MCF 10A (cell line): ENCODE data around the gene PHLDB3. TPM values are rescaled to one million over a fixed set of nuclear protein-coding genes. Genes with fewer than 3 reads are reported as not detected.
A peak's percentile ranks its signal among the peaks of the same experiment; 100 is the strongest.

Experiments
- BruUV-seq: library from RNA; stranded (reverse); fragments of 400-500 nt; replicated peaks from 2 replicates; lab custom pipeline; 2021; lab: Mats Ljungman, UMichigan
- CTCF ChIA-PET: fragments of 300-600 bp; sonication (Branson Sonifier 250); formaldehyde crosslinking; extraction: SDS; loops from one replicate; lab custom pipeline; 2021; ENCODE audit warnings: antibody characterized with exemption, inconsistent platforms; lab: Yijun Ruan, JAX
- POLR2A ChIA-PET: fragments of 300-600, 350-650 bp; sonication (Branson Sonifier 250); formaldehyde crosslinking; extraction: SDS; loops from one replicate; lab custom pipeline; 2020; ENCODE audit warnings: antibody characterized with exemption, inconsistent platforms; lab: Yijun Ruan, JAX
- DNase-seq: peaks from one replicate; pipeline ENCODE4 v3.0.0-alpha.2; 2018; ENCODE audit not compliant: unreplicated experiment
- H3K27ac Mint-ChIP-seq: one replicate; pipeline ENCODE4 v1.8.0; 2022; ENCODE audit warnings: mild to moderate bottlenecking, low read depth, mixed read lengths; ENCODE audit not compliant: unreplicated experiment
- H3K27me3 Mint-ChIP-seq: one replicate; pipeline ENCODE4 v1.8.0; 2022; ENCODE audit warnings: mixed read lengths; ENCODE audit not compliant: insufficient read depth, unreplicated experiment
- H3K36me3 Mint-ChIP-seq: one replicate; pipeline ENCODE4 v1.8.0; 2022; ENCODE audit warnings: mild to moderate bottlenecking, moderate library complexity, mixed read lengths; ENCODE audit not compliant: insufficient read depth, unreplicated experiment
- H3K4me1 Mint-ChIP-seq: one replicate; pipeline ENCODE4 v1.8.0; 2022; ENCODE audit warnings: mixed read lengths; ENCODE audit not compliant: insufficient read depth, unreplicated experiment
- H3K4me3 Mint-ChIP-seq: one replicate; pipeline ENCODE4 v1.8.0; 2022; ENCODE audit warnings: mild to moderate bottlenecking, moderate library complexity, mixed read lengths; ENCODE audit not compliant: unreplicated experiment
- H3K9me3 Mint-ChIP-seq: one replicate; pipeline ENCODE4 v1.8.0; 2022; ENCODE audit warnings: mixed read lengths; ENCODE audit not compliant: unreplicated experiment
- CTCF ChIP-seq: fragments of 200-600 bp; IDR thresholded peaks from one replicate; pipeline ENCODE4 v1.8.0; 2022; ENCODE audit warnings: antibody characterized with exemption, mild to moderate bottlenecking; ENCODE audit not compliant: unreplicated experiment
- intact Hi-C: fragments of 100-400 bp; cut with micrococcal nuclease; formaldehyde crosslinking; loops from 2 replicates; pipeline ENCODE4 v1.14.1; 2022
- total RNA-seq: library from RNA; stranded (reverse); gene quantifications from 2 replicates; pipeline ENCODE4 v1.2.3, GENCODE V29; 2022

PHLDB3 gene
- total RNA-seq, 1 experiment from 2014 or later = 11.8 TPM

- no peak overlapping the region for H3K27ac Mint-ChIP-seq
- peaks cover 17% of the 10 kb centered on the region for H3K4me1 Mint-ChIP-seq
These were observed 75.2 kb downstream of the PHLDB3 start for GRCh38 chr19:43429395-43429794.

GRCh38 chr19:43425567-43426392 is 78.8 kb downstream of the PHLDB3 start:
- H3K4me3 Mint-ChIP-seq = no peak overlapping the region
- no peaks in the 10 kb centered on the region for H3K36me3 Mint-ChIP-seq
- H3K9me3 Mint-ChIP-seq = no peaks in the 10 kb centered on the region
- ChIA-PET CTCF (interaction anchor here (0.6 to 2.7 kb wide), 32 partner anchors 9 to 1010 kb away, joined by 3 to 19 read pairs (median 4); no protein-coding TSS in a partner anchor), POLR2A (interaction anchor here (1.2 kb wide), 2 partner anchors 17 to 31 kb away, joined by 3 read pairs; no protein-coding TSS in a partner anchor)
- peak; percentile 40 for TF ChIP-seq CTCF
- H3K4me1 Mint-ChIP-seq = peaks cover 17% of the 10 kb centered on the region
- BruUV-seq = no TSS peak
- DNase-seq = peak; percentile 56
- peak overlapping the region; percentile 50 for H3K27ac Mint-ChIP-seq
- intact Hi-C loops = loop anchor here (5.0 to 10.0 kb wide), 3 partner anchors 153 to 321 kb away; no protein-coding TSS in a partner anchor
- H3K27me3 Mint-ChIP-seq = no peaks in the 10 kb centered on the region

More at GRCh38 chr19:43429395-43429794, 75.2 kb downstream of the PHLDB3 start:
- H3K36me3 Mint-ChIP-seq = no peaks in the 10 kb centered on the region
- no peak for TF ChIP-seq CTCF
- ChIA-PET CTCF (interaction anchor here (0.7 to 2.2 kb wide), 2 partner anchors 90 to 223 kb away, joined by 3 to 6 read pairs; no protein-coding TSS in a partner anchor), POLR2A (no interaction called here)
- no TSS peak for BruUV-seq
- no peak overlapping the region for H3K4me3 Mint-ChIP-seq
- H3K9me3 Mint-ChIP-seq = no peaks in the 10 kb centered on the region
- intact Hi-C loops = loop anchor here (5.0 to 10.0 kb wide), 3 partner anchors 157 to 325 kb away; no protein-coding TSS in a partner anchor
- DNase-seq = no peak
- no peaks in the 10 kb centered on the region for H3K27me3 Mint-ChIP-seq

Other genes with a start within 250 kb of the PHLDB3 start
- gene PSG9, start 235.2 kb downstream of the PHLDB3 start, total RNA-seq = not detected in 2 replicates
- gene CD177, start 151.1 kb downstream of the PHLDB3 start, total RNA-seq = 0.26 and 0.96 TPM in 2 replicates
- gene TEX101, start 89.9 kb downstream of the PHLDB3 start, total RNA-seq = not detected in 2 replicates
- 2.5 and 3.1 TPM in 2 replicates for gene LYPD3, start 39.1 kb downstream of the PHLDB3 start, total RNA-seq
- gene ETHE1, start 22.5 kb upstream of the PHLDB3 start, total RNA-seq = 78.0 and 94.4 TPM in 2 replicates
- gene ZNF575, start 28.4 kb upstream of the PHLDB3 start, total RNA-seq = 0.81 and 1.1 TPM in 2 replicates
- 18.0 and 20.6 TPM in 2 replicates for gene XRCC1, start 70.8 kb upstream of the PHLDB3 start, total RNA-seq
- 0.74 TPM in 1 of 2 replicates, not detected in the other for gene PINLYP, start 71.1 kb upstream of the PHLDB3 start, total RNA-seq
- gene IRGQ, start 91.4 kb upstream of the PHLDB3 start, total RNA-seq = 21.0 and 26.5 TPM in 2 replicates
- 13.2 and 18.4 TPM in 2 replicates for gene ZNF576, start 91.8 kb upstream of the PHLDB3 start, total RNA-seq
- gene SRRM5, start 107.3 kb upstream of the PHLDB3 start, total RNA-seq = 0.28 and 0.88 TPM in 2 replicates
- 18.6 and 23.3 TPM in 2 replicates for gene ZNF428, start 114.9 kb upstream of the PHLDB3 start, total RNA-seq
- gene CADM4, start 135.1 kb upstream of the PHLDB3 start, total RNA-seq = 3.2 and 3.8 TPM in 2 replicates
- gene PLAUR, start 165.4 kb upstream of the PHLDB3 start, total RNA-seq = 14.0 and 32.2 TPM in 2 replicates
- gene IRGC, start 211.3 kb upstream of the PHLDB3 start, total RNA-seq = not detected in 2 replicates